Smooth muscle cell of bladder (primary cell): Measurements from ENCODE around the gene MBTD1. TPM values are rescaled to one million over a fixed set of nuclear protein-coding genes. Genes with fewer than 3 reads are reported as not detected.

Experiments
- total RNA-seq: library from RNA; depleted of rRNA; stranded (reverse); fragments of >200 nt; gene quantifications from 2 replicates; pipeline ENCODE4 v1.2.3, GENCODE V29; 2014

MBTD1 gene
- 7.3 and 11.4 TPM in 2 replicates for total RNA-seq

DNA sequence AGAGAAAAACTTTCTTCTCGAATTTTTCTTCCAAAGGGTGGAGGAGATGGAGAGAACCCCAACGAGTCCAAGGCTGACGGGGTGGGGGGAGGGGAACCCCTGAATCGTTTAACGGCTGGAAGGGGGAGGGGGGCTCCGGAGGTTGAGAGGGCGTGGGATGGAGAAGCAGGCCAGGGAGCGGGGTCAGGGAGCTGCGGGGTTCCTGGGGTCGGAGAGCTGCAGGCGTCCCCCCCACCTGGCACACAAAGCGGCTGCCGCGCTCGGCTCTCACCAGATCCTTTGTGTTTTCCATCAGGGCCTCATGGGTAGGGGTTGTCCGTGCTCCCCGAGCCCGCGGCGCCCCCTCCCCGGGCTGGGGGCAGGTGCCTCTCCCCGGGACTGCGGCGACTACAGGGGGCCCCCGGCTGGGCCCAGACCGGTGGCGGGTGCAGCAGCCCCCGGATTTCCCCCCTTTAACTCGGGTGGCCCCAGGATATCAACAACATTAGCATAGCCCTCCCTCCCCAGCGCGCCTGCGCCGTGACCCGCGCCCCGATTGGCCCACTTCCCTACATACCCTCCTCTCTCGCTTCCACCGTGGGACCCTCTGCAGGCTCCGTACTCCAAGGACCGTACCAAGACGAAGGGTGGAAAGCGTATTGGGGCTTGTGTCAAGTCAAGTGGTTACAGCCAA lies at the start of gene MBTD1:
Gene MBTD1, minus strand, starts transcription at position 486 of the 673 bp plus-strand sequence. CDS start 34,888 bp downstream, outside the sequence.

GRCh38 chr17:51260237-51261023 lies 581 bp upstream of the MBTD1 start, which contains the start of gene UTP18:
TSS of gene UTP18 (plus strand) at chr17:51260546. CDS start at chr17:51260585, 39 bp downstream.

GRCh38 chr17:51166198-51166986 lies 93.5 kb downstream of the MBTD1 start, which contains the start of gene NME2:
TSS of gene NME2 (plus strand) at chr17:51166411. CDS start at chr17:51166831, 420 bp downstream.

GRCh38 chr17:51153210-51154072 lies 106.4 kb downstream of the MBTD1 start, which contains the start of gene NME1:
TSS of gene NME1 (plus strand) at chr17:51153559. CDS start at chr17:51155655, 2,096 bp downstream.

Other genes with a start within 250 kb of the MBTD1 start
- 99.7 and 119 TPM in 2 replicates for gene SPAG9, start 139.2 kb downstream of the MBTD1 start, total RNA-seq
- 99.7 and 123 TPM in 2 replicates for gene NME1, start 106.5 kb downstream of the MBTD1 start, total RNA-seq
- gene NME2, start 93.6 kb downstream of the MBTD1 start, total RNA-seq, result 740 and 811 TPM in 2 replicates
- gene UTP18, start 497 bp upstream of the MBTD1 start, total RNA-seq, result 34.3 and 36.9 TPM in 2 replicates